IMR-90 (cell line): ENCODE data around the gene HTR2B. TPM values are rescaled to one million over a fixed set of nuclear protein-coding genes. Genes with fewer than 3 reads are reported as not detected.
A peak's percentile ranks its signal among the peaks of the same experiment; 100 is the strongest.

Experiments
- ATAC-seq: fragments of 200-7000 bp; cut with Tn5 transposase; 2 replicates; pipeline ENCODE4 v1.9.1; 2020; ENCODE audit warnings: low read depth, mild to moderate bottlenecking, moderate library complexity
- BruUV-seq: library from RNA; stranded (reverse); fragments of 400-500 nt; replicated peaks from 2 replicates; lab custom pipeline; 2021; lab: Mats Ljungman, UMichigan
- CTCF ChIA-PET: fragments of 300-600 bp; formaldehyde crosslinking; extraction: SDS; loops from one replicate; lab custom pipeline; 2021; ENCODE audit warnings: antibody characterized with exemption; lab: Yijun Ruan, JAX
- POLR2A ChIA-PET: fragments of 300-600 bp; sonication (Branson Sonifier 250); formaldehyde crosslinking; loops from one replicate; lab custom pipeline; 2022; ENCODE audit warnings: antibody characterized with exemption; ENCODE audit not compliant: unreplicated experiment; lab: Charles Lee
- DNase-seq: peaks from one replicate; pipeline ENCODE4 v3.0.0; 2013
- H2AFZ ChIP-seq: replicated peaks from 2 replicates; pipeline ENCODE3; 2013; ENCODE audit warnings: low read length, mild to moderate bottlenecking; ENCODE audit not compliant: poor library complexity
- H2AK5ac ChIP-seq: 2 replicates; pipeline ENCODE4 v1.6.1; 2013; ENCODE audit warnings: low read depth, low read length, inconsistent platforms
- H2AK9ac ChIP-seq: replicated peaks from 2 replicates; pipeline ENCODE3; 2013; ENCODE audit warnings: mild to moderate bottlenecking, low read depth, low read length, moderate library complexity; ENCODE audit not compliant: poor library complexity
- H2BK120ac ChIP-seq: 2 replicates; pipeline ENCODE4 v1.6.1; 2013; ENCODE audit warnings: low read depth, low read length, inconsistent platforms
- H2BK15ac ChIP-seq: 3 replicates; pipeline ENCODE4 v1.6.1; 2013; ENCODE audit warnings: low read depth, low read length, inconsistent platforms
- H2BK20ac ChIP-seq: 2 replicates; pipeline ENCODE4 v1.6.1; 2013; ENCODE audit warnings: low read depth, mild to moderate bottlenecking, inconsistent platforms, low read length, moderate library complexity
- H2BK5ac ChIP-seq: 2 replicates; pipeline ENCODE4 v1.6.1; 2013; ENCODE audit warnings: mild to moderate bottlenecking, low read depth, low read length, inconsistent platforms; ENCODE audit not compliant: poor library complexity, severe bottlenecking
- H3K14ac ChIP-seq: replicated peaks from 2 replicates; pipeline ENCODE4 v1.6.1; 2013; ENCODE audit warnings: low read depth, low read length, inconsistent platforms
- H3K18ac ChIP-seq: 2 replicates; pipeline ENCODE4 v1.6.1; 2013; ENCODE audit warnings: low read depth, low read length, control low read depth
- H3K23ac ChIP-seq: 2 replicates; pipeline ENCODE4 v1.6.1; 2013; ENCODE audit warnings: low read depth, low read length, inconsistent platforms
- H3K27ac ChIP-seq: 2 replicates; pipeline ENCODE4 v1.5.1; 2013; ENCODE audit warnings: mild to moderate bottlenecking, control low read depth, low read length; ENCODE audit not compliant: insufficient read depth
- H3K27me3 ChIP-seq: 2 replicates; pipeline ENCODE4 v1.6.1; 2013; ENCODE audit warnings: low read length; ENCODE audit not compliant: control insufficient read depth, insufficient read depth
- H3K36me3 ChIP-seq: 2 replicates; pipeline ENCODE4 v1.6.1; 2013; ENCODE audit warnings: low read length, mixed read lengths; ENCODE audit not compliant: control insufficient read depth, insufficient read depth
- H3K4ac ChIP-seq: 2 replicates; pipeline ENCODE4 v1.6.1; 2013; ENCODE audit warnings: low read depth, low read length, inconsistent platforms
- H3K4me1 ChIP-seq: 2 replicates; pipeline ENCODE4 v1.6.1; 2013; ENCODE audit warnings: low read length, mixed read lengths; ENCODE audit not compliant: control insufficient read depth, insufficient read depth
- H3K4me2 ChIP-seq: 2 replicates; pipeline ENCODE4 v1.6.1; 2013; ENCODE audit warnings: low read depth, mild to moderate bottlenecking, control low read depth, low read length, moderate library complexity
- H3K4me3 ChIP-seq: 2 replicates; pipeline ENCODE4 v1.5.1; 2013; ENCODE audit warnings: low read depth, mild to moderate bottlenecking, control low read depth, low read length, moderate library complexity; ENCODE audit not compliant: insufficient read depth
- H3K56ac ChIP-seq: 2 replicates; pipeline ENCODE4 v1.6.1; 2013; ENCODE audit warnings: low read length, inconsistent platforms; ENCODE audit not compliant: insufficient read depth; ENCODE audit errors: extremely low read depth
- H3K79me1 ChIP-seq, 2 experiments: 2 replicates each; pipeline ENCODE4 v1.6.1; 2013; ENCODE audit warnings: low read length in 2 of 2, inconsistent platforms in 1 of 2, low read depth in 1 of 2
- H3K9ac ChIP-seq: 2 replicates; pipeline ENCODE4 v1.6.1; 2013; ENCODE audit warnings: low read depth, low read length, control low read depth
- H3K9me1 ChIP-seq: 2 replicates; pipeline ENCODE4 v1.6.1; 2013; ENCODE audit warnings: low read length, inconsistent platforms; ENCODE audit not compliant: insufficient read depth
- H3K9me3 ChIP-seq: 2 replicates; pipeline ENCODE4 v1.6.1; 2013; ENCODE audit warnings: low read length; ENCODE audit not compliant: control insufficient read depth, insufficient read depth
- H4K20me1 ChIP-seq: 2 replicates; pipeline ENCODE4 v1.6.1; 2013; ENCODE audit warnings: low read length, inconsistent platforms; ENCODE audit not compliant: insufficient read depth
- H4K5ac ChIP-seq: 2 replicates; pipeline ENCODE4 v1.6.1; 2013; ENCODE audit warnings: mild to moderate bottlenecking, low read depth, low read length, control low read depth
- H4K8ac ChIP-seq, 2 experiments: 2 replicates each; pipeline ENCODE4 v1.6.1; 2013; ENCODE audit warnings: low read depth in 2 of 2, low read length in 2 of 2, control low read depth in 1 of 2, inconsistent platforms in 1 of 2
- H4K91ac ChIP-seq: 2 replicates; pipeline ENCODE4 v1.6.1; 2013; ENCODE audit warnings: low read depth, low read length, inconsistent platforms; ENCODE audit not compliant: insufficient read depth
- CTCF ChIP-seq: conservative IDR thresholded peaks from 2 replicates; pipeline ENCODE4 v1.5.1; 2012; ENCODE audit warnings: mild to moderate bottlenecking, low read depth, low read length, improper control_type of control experiment
- ELK1 ChIP-seq: fragments of 150-350 bp; IDR thresholded peaks from 2 replicates; pipeline ENCODE4 v1.6.1; 2016; ENCODE audit warnings: low read depth, mild to moderate bottlenecking, low read length, moderate library complexity, borderline replicate concordance
- NFE2L2 ChIP-seq: fragments of 150-350 bp; IDR thresholded peaks from 2 replicates; pipeline ENCODE4 v1.6.1; 2016; ENCODE audit warnings: low read depth, mild to moderate bottlenecking, low read length
- RAD21 ChIP-seq: IDR thresholded peaks from 2 replicates; pipeline ENCODE4 v1.6.1; 2012; ENCODE audit warnings: low read length, improper control_type of control experiment
- SMC3 ChIP-seq: fragments of 150-350 bp; IDR thresholded peaks from 2 replicates; pipeline ENCODE4 v1.6.1; 2016; ENCODE audit warnings: low read depth, mild to moderate bottlenecking, antibody characterized with exemption, low read length, moderate library complexity
- WGBS, 2 experiments: methylation state at CpG; one replicate each; pipeline versions ENCODE4 v1.1.5 to v1.1.7; 2013; ENCODE audit warnings: missing lambda C conversion rate in 2 of 2; ENCODE audit not compliant: insufficient read length in 1 of 2; ENCODE audit errors: extremely low coverage in 2 of 2; 5-methylcytosine and 5-hydroxymethylcytosine counted together
- dilution Hi-C: fragments of 300-500 bp; cut with HindIII; formaldehyde crosslinking; loops from one replicate; pipeline ENCODE4 v1.14.3; 2018; ENCODE audit warnings: low sequenced_read_pairs; ENCODE audit not compliant: unreplicated experiment
- in situ Hi-C: fragments of 300-500 bp; cut with MboI; formaldehyde crosslinking; loops from 3 replicates; pipeline ENCODE4 v1.14.3; 2019; ENCODE audit warnings: low sequenced_read_pairs, inconsistent platforms, mixed read lengths
- intact Hi-C: fragments of 100-400 bp; cut with micrococcal nuclease; formaldehyde crosslinking; loops from 2 replicates; pipeline ENCODE4 v1.10.0; 2022
- polyA plus RNA-seq, 3 experiments: library from polyadenylated mRNA; depleted of rRNA; stranded (reverse); fragments of >200 nt; gene quantifications; 2 replicates each; pipeline ENCODE4 v1.2.3, GENCODE V29; 2012; ENCODE audit warnings: low replicate concordance in 1 of 3
- total RNA-seq: library from RNA; depleted of rRNA; stranded (reverse); fragments of >200 nt; gene quantifications from 2 replicates; pipeline ENCODE4 v1.2.3, GENCODE V29; 2012

Gene HTR2B
- total and polyA plus RNA-seq, 2 of the 4 experiments (the other 2 are of a cell fraction), result 0.26 to 0.72 TPM

- in situ Hi-C loops (loop anchor here (5.0 kb wide), 1 partner anchor 82 kb away; no protein-coding TSS in a partner anchor), intact Hi-C loops (loop anchor here (5.0 kb wide), 1 partner anchor 52 kb away; no protein-coding TSS in a partner anchor)
- peak overlapping the region; percentile 91 for H4K5ac ChIP-seq
Measured at GRCh38 chr2:231110551-231110950, 14.3 kb downstream of the HTR2B start.

More at GRCh38 chr2:231110551-231110950, 14.3 kb downstream of the HTR2B start:
- Histone ChIP-seq H3K4me3 (no peak overlapping the region), H4K91ac (no peak overlapping the region; the same call in 1 of the 2 replicates), H3K14ac (peak overlapping the region; percentile 61; the same call in 1 of the 2 replicates), H2AFZ (no peak overlapping the region), H2AK9ac (no peak overlapping the region), H3K23ac (peak overlapping the region; percentile 41; the same call in 1 of the 2 replicates), H4K8ac (peak overlapping the region in 1 of 2 experiments; percentile 54; a peak in 2 of 4 replicates), H2AK5ac (no peak overlapping the region), H3K36me3 (peaks cover 9% of the 10 kb centered on the region), H2BK20ac (peak overlapping the region; percentile 80), H3K4me2 (peak overlapping the region; percentile 14; the same call in 1 of the 2 replicates), H2BK5ac (peak overlapping the region; percentile 67), H2BK15ac (no peak overlapping the region; the same call in 2 of the 3 replicates), H3K27ac (peak overlapping the region; percentile 47; the same call in 1 of the 2 replicates), H3K27me3 (no peaks in the 10 kb centered on the region), H3K4me1 (peaks cover 16% of the 10 kb centered on the region), H3K9ac (no peak overlapping the region), H3K56ac (no peak overlapping the region; the same call in 1 of the 2 replicates), H3K4ac (peak overlapping the region; percentile 72; the same call in 1 of the 2 replicates), H3K79me1 (peaks cover 21 to 48% of the 10 kb centered on the region in 2 experiments; a peak in 3 of 4 replicates), H3K18ac (peak overlapping the region; percentile 86), H3K9me3 (no peaks in the 10 kb centered on the region), H2BK120ac (peak overlapping the region; percentile 67), H4K20me1 (no peaks in the 10 kb centered on the region), H3K9me1 (peaks cover 7% of the 10 kb centered on the region; the same call in 1 of the 2 replicates)
- no CpG with 5 or more reads among the region's 1 CpG for WGBS, 2 experiments
- TF ChIP-seq SMC3 (peak; percentile 33; the same call in 1 of the 2 replicates), CTCF (peak; percentile 40), NFE2L2 (no peak), ELK1 (no peak), RAD21 (peak; percentile 49)
- ChIA-PET CTCF (interaction anchor here (1.1 to 2.3 kb wide), 2 partner anchors 82 to 118 kb away, joined by 6 to 7 read pairs; no protein-coding TSS in a partner anchor), POLR2A (interaction anchor here (0.6 kb wide), 1 partner anchor 18 kb away, joined by 3 read pairs; no protein-coding TSS in a partner anchor)
- dilution Hi-C loops, result no loop called here
- ATAC-seq, result no peak; the same call in 1 of the 2 replicates
- peak; percentile 60 for DNase-seq
- no TSS peak for BruUV-seq
